GM10266 (cell line): Measurements from ENCODE around the gene TBCEL.

ENCODE experiments used
- DNase-seq: peaks from one replicate; pipeline ENCODE4 v3.0.0; 2012; ENCODE audit errors: extremely low spot score
- CTCF ChIP-seq: IDR thresholded peaks from 2 replicates; pipeline ENCODE4 v1.5.1; 2012; ENCODE audit warnings: mild to moderate bottlenecking, low read depth; ENCODE audit not compliant: control insufficient read depth, insufficient read depth; ENCODE audit errors: missing control alignments

TBCEL gene

DNA sequence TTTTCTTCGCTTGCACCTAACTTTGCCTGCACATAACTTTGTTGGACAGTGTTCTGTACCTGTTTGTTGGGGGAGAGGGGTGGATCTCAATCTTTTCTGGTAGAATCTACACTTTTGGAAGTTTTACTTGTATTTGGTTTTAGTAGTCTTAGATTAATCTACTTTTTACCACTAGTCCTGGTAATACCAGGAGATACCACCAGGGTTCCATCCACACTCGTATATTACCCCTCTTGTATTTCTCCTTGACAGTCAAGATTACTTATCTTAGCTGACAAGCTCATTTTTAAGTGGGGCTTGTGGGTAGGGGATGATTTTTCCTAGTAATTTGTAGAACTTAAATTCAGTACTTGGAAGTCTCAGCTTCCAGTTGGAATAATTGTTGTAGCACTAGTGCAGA is 39.8 kb downstream of the TBCEL start:
- DNase-seq, result no peak
- no peak for TF ChIP-seq CTCF

DNA sequence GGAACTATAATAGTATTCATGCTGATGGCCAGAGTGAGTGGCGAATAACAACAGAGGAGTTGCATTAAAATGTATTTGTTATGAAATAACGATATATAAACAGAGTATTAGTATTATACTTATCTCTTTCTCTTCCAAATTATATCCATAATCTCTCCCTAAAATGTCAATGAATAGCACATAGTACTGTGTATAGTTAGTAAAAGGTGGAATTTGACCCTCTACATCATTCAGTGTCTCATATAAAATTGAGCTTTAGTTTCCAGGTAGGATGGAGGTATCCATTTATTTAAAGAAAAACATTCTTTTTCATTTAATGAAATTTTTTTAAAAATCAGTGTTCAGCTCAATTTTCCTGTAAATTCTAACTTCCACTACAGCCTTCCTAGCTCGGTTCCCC is 42.7 kb downstream of the TBCEL start:
- no peak for DNase-seq
- no peak for TF ChIP-seq CTCF

GRCh38 chr11:121067026-121067425 is 43.1 kb downstream of the TBCEL start:
- TF ChIP-seq CTCF, result no peak

GRCh38 chr11:121067453-121067852 is 43.6 kb downstream of the TBCEL start:
- DNase-seq, result no peak

More at GRCh38 chr11:121067026-121067425, 43.1 kb downstream of the TBCEL start:
- DNase-seq, result no peak

DNA sequence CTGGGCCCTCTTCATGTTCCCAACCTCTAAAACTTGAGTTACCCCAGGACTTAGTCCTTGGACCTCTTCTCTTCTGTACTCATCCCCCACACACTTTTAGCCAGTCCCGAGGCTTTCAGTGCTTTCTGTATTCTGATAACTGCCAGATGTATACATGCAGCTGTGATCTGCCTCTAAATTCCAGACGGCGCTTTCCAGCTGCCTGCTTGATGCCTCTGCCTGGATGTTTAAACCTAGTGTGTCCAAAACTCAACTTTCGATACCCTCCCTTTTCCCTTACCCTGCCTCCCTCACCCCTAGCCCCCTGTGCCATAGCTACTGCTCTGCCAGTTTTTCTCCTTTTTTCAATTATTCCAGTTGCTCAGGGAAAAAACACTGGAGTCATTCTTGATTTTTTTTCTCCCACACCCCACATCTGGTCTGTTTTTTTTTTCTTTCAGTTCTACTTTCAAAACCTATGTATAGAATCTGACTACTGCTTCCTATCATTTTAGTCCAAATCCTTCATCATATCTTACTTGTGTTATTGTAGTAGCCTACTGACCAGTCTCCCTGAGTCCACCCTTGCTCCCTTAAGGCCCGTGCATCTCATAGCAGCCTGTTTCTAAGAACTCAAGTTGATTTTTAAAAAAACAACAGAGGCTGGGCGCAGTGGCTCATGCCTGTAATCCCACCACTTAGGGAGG is 44.2 kb downstream of the TBCEL start:
- TF ChIP-seq CTCF, result no peak
- DNase-seq, result peak; percentile 9

More at GRCh38 chr11:121067453-121067852, 43.6 kb downstream of the TBCEL start:
- TF ChIP-seq CTCF, result no peak

DNA sequence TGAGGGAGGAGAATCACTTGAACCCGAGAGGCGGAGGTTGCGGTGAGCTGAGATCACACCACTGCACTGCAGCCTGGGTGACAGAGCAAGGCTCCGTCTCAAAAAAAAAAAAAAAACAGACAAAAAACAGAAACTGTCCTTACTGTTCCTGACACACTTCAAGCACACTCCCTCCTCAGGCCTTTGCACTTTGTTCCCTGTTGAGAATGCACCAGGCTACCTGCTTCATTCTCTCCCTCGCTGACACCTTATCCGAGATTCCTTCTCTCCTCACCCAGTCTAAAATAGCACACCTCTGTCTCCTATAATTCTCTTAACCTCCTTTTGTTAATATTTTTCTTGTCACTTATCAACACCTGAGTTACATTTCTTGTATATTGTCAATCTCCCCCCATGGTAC is 44.9 kb downstream of the TBCEL start:
- DNase-seq, result no peak
- TF ChIP-seq CTCF, result no peak

DNA sequence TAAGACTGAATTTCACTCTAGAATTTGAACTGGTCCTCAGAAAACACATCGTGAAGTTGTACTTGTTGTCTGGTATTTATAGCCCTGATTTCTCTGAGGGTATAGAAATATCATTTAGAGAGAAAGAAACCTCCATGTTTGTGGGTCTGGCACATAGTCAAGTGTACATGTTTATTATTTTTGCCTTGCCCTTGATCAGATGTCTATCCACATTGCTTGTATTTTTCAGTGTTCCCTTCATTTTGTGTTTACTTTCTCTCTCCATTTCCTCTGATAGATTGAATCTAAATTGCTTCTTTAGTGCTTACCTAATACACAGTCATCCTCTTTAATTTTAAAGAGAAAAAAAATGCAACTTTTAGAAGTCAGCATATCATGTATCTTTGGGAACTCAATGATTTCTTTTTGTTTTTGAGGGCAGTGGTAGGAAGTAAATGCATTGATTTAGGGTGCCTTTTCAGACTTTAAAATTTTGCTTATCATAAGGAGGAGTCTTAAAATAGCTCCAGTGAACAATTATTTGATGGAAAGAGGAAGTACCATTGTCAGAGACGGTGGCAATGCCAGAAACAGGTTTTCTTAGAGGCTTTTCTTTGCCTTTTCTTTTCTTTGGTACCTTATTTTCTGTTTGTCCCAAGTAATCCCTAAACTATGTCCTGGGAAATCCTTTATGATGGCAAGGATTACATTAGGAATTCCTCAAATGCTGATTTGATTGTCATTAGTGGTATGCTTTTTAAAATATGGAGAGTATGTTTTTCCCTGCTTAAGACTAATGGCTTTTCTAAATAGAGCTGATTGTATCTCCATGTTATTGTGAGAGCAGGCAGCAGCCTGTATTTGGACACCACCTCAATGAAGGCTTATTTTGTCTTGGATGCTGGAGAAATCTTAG is 47.3 kb downstream of the TBCEL start:
- DNase-seq, result no peak
- TF ChIP-seq CTCF, result no peak
